Activated B cell treated with CpG ODN at 0.5 μM for 24 hours (primary cell): Measurements from ENCODE around the gene CCDC197. TPM values are rescaled to one million over a fixed set of nuclear protein-coding genes. Genes with fewer than 3 reads are reported as not detected.

Source experiments
- ATAC-seq: fragments of 200-7000 bp; cut with Tn5 transposase; one replicate; pipeline ENCODE4 v1.10.0; 2021; ENCODE audit warnings: low read depth, mild to moderate bottlenecking, moderate library complexity
- CTCF ChIA-PET: fragments of 350-600 bp; sonication (Branson Sonifier 250); formaldehyde crosslinking; loops from one replicate; lab custom pipeline; 2021; ENCODE audit warnings: antibody characterized with exemption; lab: Charles Lee
- POLR2A ChIA-PET: fragments of 350-600 bp; sonication (Branson Sonifier 250); formaldehyde crosslinking; loops from one replicate; lab custom pipeline; 2021; ENCODE audit warnings: antibody characterized with exemption; lab: Charles Lee
- DNase-seq: peaks from one replicate; pipeline ENCODE4 v3.0.0; 2022
- H3K27ac Mint-ChIP-seq: one replicate; pipeline ENCODE4 v1.8.0; 2020; ENCODE audit warnings: mixed read lengths
- H3K27me3 Mint-ChIP-seq: one replicate; pipeline ENCODE4 v1.8.0; 2021; ENCODE audit warnings: mixed read lengths
- H3K36me3 Mint-ChIP-seq: one replicate; pipeline ENCODE4 v1.8.0; 2021; ENCODE audit warnings: low read depth, mixed read lengths
- H3K4me1 Mint-ChIP-seq: one replicate; pipeline ENCODE4 v1.8.0; 2021; ENCODE audit warnings: mixed read lengths
- H3K4me3 Mint-ChIP-seq: one replicate; pipeline ENCODE4 v1.8.0; 2020; ENCODE audit warnings: mild to moderate bottlenecking, mixed read lengths
- H3K9me3 Mint-ChIP-seq: one replicate; pipeline ENCODE4 v1.8.0; 2020; ENCODE audit warnings: mixed read lengths
- CTCF ChIP-seq: fragments of 200-600 bp; IDR thresholded peaks from one replicate; pipeline ENCODE4 v1.8.0; 2022; ENCODE audit warnings: antibody characterized with exemption, mild to moderate bottlenecking
- intact Hi-C: fragments of 100-400 bp; cut with micrococcal nuclease; formaldehyde crosslinking; loops from one replicate; pipeline ENCODE4 v1.15.1; 2024
- total RNA-seq: library from RNA; stranded (reverse); gene quantifications from 2 replicates; pipeline ENCODE4 v1.2.3, GENCODE V29; 2022

CCDC197 gene
- total RNA-seq, 1 donor from 2014 or later: not detected

DNA sequence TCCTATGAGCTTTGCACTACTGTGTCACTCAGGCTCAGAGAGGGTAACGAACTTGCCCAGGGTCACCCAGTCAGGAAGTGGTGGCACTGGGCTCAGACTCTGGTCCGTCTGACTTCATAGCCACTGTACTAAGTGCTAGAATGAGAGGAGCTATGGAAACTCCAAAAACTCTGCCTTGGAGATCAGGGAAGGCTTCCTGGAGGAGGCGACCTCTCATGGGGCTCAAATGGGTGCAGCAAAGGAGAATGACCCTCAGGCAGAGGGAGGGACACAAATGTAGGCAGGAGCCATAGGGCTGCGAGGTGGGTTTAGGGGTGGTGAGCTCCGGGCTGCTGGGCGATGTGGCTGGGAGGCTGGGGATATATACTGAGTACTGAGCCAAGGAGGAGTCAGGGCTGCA, 3.2 kb downstream of the CCDC197 start:
- intact Hi-C loops: loop anchor here (2.0 to 5.0 kb wide), 2 partner anchors 21 to 43 kb away; no protein-coding TSS in a partner anchor
- no peaks in the 10 kb centered on the region for H3K4me1 Mint-ChIP-seq
- DNase-seq: no peak
- H3K36me3 Mint-ChIP-seq: no peaks in the 10 kb centered on the region
- TF ChIP-seq CTCF: no peak
- H3K27me3 Mint-ChIP-seq: peaks cover 31% of the 10 kb centered on the region
- ChIA-PET POLR2A (interaction anchor here (1.4 to 3.0 kb wide), 3 partner anchors 21 to 60 kb away, joined by 7 to 18 read pairs (median 8); no protein-coding TSS in a partner anchor), CTCF (interaction anchor here (1.9 to 11.8 kb wide), 3 partner anchors 29 to 62 kb away, joined by 4 to 307 read pairs (median 32); no protein-coding TSS in a partner anchor)
- H3K27ac Mint-ChIP-seq: no peak overlapping the region
- no peak for ATAC-seq
- H3K4me3 Mint-ChIP-seq: no peak overlapping the region
- no peaks in the 10 kb centered on the region for H3K9me3 Mint-ChIP-seq

GRCh38 chr14:94001016-94001415, 3.9 kb downstream of the CCDC197 start:
- no peak for TF ChIP-seq CTCF
- no peaks in the 10 kb centered on the region for H3K4me1 Mint-ChIP-seq
- intact Hi-C loops: loop anchor here (1.0 to 5.0 kb wide), 4 partner anchors 22 to 62 kb away; no protein-coding TSS in a partner anchor
- CTCF ChIA-PET: interaction anchor here (0.8 to 11.8 kb wide), 10 partner anchors 9 to 346 kb away, joined by 3 to 307 read pairs (median 4); no protein-coding TSS in a partner anchor
- no peaks in the 10 kb centered on the region for H3K36me3 Mint-ChIP-seq
- DNase-seq: no peak
- ATAC-seq: no peak
- no peaks in the 10 kb centered on the region for H3K9me3 Mint-ChIP-seq
- POLR2A ChIA-PET: interaction anchor here (0.7 to 3.0 kb wide), 2 partner anchors 42 to 61 kb away, joined by 3 to 18 read pairs; no protein-coding TSS in a partner anchor
- H3K4me3 Mint-ChIP-seq: no peak overlapping the region
- H3K27ac Mint-ChIP-seq: no peak overlapping the region
- peaks cover 26% of the 10 kb centered on the region for H3K27me3 Mint-ChIP-seq

DNA sequence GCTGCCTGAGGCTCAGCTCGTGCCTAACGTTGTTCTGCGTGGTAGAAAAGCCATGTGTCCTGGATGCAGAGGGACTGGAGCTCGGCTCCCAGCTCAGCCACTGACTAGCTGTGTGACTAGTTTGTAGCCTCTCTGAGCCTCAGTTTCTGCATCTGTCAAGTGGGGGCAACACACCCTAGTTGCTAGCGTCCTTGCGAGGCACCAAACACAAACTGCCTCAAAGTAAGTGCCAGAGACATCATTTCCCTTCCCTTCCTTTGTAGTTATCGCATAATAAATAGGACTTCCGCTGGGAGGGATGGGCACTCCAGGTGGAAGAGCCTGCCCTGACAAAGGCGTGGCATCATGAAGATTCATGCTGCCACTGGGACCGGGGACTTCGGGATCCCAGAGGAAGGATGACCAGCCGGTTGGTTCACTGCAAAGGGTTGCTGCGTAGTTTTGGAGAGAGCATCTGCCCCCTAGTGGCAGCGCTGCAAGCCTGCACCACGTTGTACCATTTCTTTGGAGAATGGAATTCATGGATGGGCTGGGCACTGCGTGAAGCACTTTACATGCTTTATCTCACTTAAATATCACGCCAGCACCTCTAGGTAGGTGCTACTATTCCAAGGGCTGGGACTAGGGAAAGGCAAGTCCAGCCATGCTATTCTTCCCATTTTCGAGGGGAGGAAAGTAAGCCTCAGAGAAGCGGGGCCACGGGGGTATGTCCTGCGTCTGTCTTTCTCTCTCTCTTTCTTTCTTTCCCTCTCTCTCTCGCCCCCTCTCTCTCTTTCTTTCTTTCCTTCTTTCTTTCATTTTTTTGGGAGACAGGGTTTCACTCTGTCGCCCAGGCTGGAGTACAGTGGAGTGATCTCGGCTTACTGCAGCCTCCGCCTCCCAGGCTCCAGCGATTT, 4.6 kb downstream of the CCDC197 start:
- ATAC-seq (peak; percentile 89), DNase-seq (peak; percentile 52)
- peaks cover 27% of the 10 kb centered on the region for H3K27me3 Mint-ChIP-seq
- POLR2A ChIA-PET: interaction anchor here (3.0 kb wide), 1 partner anchor 62 kb away, joined by 18 read pairs; no protein-coding TSS in a partner anchor
- CTCF ChIA-PET: interaction anchor here (0.8 to 11.8 kb wide), 10 partner anchors 10 to 346 kb away, joined by 3 to 307 read pairs (median 4); no protein-coding TSS in a partner anchor
- intact Hi-C loops: loop anchor here (1.0 to 5.0 kb wide), 4 partner anchors 23 to 62 kb away; no protein-coding TSS in a partner anchor
- H3K4me3 Mint-ChIP-seq: no peak overlapping the region
- TF ChIP-seq CTCF: peak; percentile 88
- H3K36me3 Mint-ChIP-seq: no peaks in the 10 kb centered on the region
- H3K9me3 Mint-ChIP-seq: no peaks in the 10 kb centered on the region
- H3K4me1 Mint-ChIP-seq: no peaks in the 10 kb centered on the region
- H3K27ac Mint-ChIP-seq: no peak overlapping the region

DNA sequence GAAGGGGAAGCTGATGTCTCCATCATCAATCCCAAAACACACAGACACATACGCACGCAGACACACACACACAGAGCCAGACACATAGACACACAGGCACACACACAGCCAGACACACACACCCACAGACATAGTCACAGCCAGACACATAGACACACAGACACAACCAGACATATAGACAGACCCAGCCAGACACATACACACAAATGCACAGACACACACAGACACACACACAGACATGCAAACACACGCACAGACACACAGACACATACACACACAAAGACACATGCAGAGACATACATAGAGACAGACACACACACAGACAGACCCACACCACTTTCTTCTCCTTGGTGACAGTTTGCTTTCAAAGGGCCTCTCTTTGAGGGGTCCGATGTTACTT, 6.3 kb downstream of the CCDC197 start:
- Mint-ChIP-seq H3K27me3 (peaks cover 34% of the 10 kb centered on the region), H3K36me3 (no peaks in the 10 kb centered on the region), H3K4me3 (no peak overlapping the region), H3K4me1 (no peaks in the 10 kb centered on the region), H3K9me3 (no peaks in the 10 kb centered on the region), H3K27ac (no peak overlapping the region)
- intact Hi-C loops: loop anchor here (5.0 kb wide), 1 partner anchor 46 kb away; no protein-coding TSS in a partner anchor
- no peak for TF ChIP-seq CTCF
- no peak for ATAC-seq
- ChIA-PET CTCF (interaction anchor here (1.1 to 11.8 kb wide), 5 partner anchors 10 to 65 kb away, joined by 3 to 307 read pairs (median 8); no protein-coding TSS in a partner anchor), POLR2A (interaction anchor here (0.7 to 0.8 kb wide), 2 partner anchors 39 to 63 kb away, joined by 4 to 11 read pairs; no protein-coding TSS in a partner anchor)
- no peak for DNase-seq
